GM12801 (cell line): ENCODE measurements around the gene GATA2.

Experiments used
- TF ChIP-seq, protein P1 (sequence below): IDR thresholded peaks from one replicate; pipeline ENCODE4 v1.5.1; 2011; ENCODE audit warnings: control low read depth; ENCODE audit not compliant: insufficient read length; ENCODE audit errors: extremely low read depth

Gene GATA2

GRCh38 chr3:128492671-128493569 is at the start of gene GATA2:
GATA2 (minus strand) TSS chr3:128493201; CDS start chr3:128487031, 6,170 bp downstream.
- TF ChIP-seq, protein P1, sequence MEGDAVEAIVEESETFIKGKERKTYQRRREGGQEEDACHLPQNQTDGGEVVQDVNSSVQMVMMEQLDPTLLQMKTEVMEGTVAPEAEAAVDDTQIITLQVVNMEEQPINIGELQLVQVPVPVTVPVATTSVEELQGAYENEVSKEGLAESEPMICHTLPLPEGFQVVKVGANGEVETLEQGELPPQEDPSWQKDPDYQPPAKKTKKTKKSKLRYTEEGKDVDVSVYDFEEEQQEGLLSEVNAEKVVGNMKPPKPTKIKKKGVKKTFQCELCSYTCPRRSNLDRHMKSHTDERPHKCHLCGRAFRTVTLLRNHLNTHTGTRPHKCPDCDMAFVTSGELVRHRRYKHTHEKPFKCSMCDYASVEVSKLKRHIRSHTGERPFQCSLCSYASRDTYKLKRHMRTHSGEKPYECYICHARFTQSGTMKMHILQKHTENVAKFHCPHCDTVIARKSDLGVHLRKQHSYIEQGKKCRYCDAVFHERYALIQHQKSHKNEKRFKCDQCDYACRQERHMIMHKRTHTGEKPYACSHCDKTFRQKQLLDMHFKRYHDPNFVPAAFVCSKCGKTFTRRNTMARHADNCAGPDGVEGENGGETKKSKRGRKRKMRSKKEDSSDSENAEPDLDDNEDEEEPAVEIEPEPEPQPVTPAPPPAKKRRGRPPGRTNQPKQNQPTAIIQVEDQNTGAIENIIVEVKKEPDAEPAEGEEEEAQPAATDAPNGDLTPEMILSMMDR: no peak

DNA sequence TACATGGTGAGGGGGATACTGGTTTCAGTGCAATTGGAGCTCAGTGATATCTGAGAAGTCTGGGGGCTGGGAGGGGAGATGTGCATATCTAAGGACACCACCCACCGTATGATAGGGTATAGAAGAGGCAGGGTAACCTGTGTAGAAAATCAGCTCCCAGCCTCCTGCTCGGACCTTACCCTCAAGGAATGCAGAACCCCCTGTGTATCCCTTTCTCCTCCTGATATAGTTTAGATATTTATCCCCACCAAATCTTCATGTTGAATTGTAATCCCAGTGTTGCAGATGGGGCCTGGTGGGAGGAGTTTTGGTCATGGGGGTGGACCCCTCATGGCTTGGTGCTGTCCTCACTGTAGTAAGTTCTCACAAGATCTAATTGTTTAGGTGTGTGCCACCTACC is 48.2 kb upstream of the GATA2 start:
- TF ChIP-seq, protein P1: no peak

DNA sequence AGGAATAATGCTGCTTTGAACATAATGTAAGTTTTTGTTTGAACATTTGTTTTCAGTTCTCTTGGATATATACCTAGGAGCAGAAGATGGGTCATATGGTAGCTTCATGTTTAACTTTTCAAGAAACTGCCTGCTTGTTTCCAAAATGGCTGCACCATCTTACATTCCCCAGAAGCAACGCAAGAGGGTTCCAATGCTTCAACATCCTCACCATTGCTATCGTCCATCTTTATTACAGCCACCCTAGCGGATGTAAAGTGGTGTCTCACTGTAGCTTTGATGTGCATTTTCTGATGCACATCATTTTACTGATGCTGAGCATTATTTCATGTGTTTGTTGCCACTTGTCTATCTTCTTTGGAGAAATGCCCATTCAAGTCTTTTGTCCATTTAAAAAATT is 46.4 kb upstream of the GATA2 start:
- TF ChIP-seq, protein P1: no peak

- TF ChIP-seq, protein P1: no peak
Measured at GRCh38 chr3:128537091-128537703, 44.2 kb upstream of the GATA2 start.

DNA sequence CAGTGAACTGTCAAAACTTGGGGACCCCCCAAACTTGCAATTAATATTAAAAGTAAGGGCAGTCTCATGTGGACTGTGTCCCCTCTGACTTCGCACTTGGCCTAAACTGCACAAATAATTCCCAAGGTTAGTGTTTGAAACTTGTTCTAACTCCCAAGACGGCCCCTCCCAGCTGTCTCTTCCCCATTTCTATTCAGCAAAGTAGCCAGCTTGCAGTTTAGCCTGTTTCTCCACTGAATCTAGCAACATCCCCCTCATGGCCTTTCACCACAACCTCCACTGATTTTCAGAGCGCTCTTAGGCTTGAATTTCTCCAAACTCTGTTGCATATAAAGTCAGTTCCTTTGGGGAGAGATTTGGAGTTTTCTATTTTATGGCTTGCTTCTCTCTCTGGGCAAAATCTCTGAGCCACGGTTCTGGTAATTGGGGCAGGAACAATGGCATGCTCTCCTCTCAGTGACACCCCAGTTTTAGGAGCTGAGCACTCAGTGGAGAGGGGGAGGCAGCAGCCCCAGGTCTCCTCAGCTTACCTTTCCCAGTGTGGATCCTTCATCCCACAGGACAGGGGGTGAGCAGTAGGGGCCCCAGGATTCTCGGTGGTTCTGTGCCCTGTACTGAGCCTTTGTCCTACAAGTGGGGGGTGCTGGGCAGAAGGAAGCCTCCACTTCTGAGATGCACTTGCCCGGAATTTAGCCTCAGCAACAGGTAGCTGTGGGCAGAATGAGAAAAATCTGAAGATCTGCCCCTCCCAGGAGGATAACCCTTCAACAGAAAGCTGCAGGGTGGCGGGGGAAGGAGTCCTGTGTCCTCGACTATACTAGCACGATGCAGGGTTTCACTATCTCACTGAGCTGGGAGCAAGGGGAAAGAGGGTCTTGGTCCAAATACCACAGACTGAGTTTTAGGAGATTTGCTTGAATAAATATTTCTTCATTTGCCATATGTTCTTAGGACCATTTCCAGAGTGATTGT is 39.3 kb upstream of the GATA2 start:
- TF ChIP-seq, protein P1: no peak

GRCh38 chr3:128524374-128525299 is 31.6 kb upstream of the GATA2 start:
- TF ChIP-seq, protein P1: no peak
